ENCODE data around the gene PLCH1.

DNA sequence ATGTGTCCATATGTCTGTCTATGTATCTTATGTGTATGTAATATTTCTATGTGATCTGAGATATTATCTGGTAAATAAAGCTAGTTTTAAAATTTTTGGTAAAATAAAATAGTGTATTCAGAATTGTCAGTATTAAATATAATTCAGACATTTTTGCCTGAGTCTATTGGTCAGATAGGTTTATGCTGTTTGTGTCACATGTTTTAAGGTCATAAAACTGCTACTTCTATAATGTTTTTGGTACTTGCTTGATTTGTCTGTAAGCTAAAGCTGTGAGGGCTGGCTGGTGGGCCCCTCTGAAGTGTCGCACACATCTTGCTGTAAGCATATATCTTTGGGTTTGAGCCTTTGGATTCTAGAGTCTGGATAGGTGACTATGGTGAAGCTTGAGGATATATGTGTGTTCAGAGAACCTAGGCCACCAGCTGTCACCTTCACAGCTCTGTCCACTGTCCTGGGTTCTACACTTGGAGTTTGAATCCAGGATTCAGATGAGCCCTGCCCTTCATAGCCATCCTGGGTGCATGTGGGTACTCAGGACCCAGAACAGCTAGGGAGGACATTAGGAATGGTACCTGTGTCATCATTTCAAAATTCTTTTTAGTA, 379.6 kb downstream of the PLCH1 start:
- no peak for TF ChIP-seq ZNF263 (CRISPR knock-in tag; IDR thresholded peaks at IDR 0.05; ENCODE audit: low read depth)
- TF ChIP-seq, protein P1, sequence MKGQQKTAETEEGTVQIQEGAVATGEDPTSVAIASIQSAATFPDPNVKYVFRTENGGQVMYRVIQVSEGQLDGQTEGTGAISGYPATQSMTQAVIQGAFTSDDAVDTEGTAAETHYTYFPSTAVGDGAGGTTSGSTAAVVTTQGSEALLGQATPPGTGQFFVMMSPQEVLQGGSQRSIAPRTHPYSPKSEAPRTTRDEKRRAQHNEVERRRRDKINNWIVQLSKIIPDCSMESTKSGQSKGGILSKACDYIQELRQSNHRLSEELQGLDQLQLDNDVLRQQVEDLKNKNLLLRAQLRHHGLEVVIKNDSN (CRISPR knock-in tag; IDR thresholded peaks at IDR 0.05): no peak
- TF ChIP-seq, protein P2, sequence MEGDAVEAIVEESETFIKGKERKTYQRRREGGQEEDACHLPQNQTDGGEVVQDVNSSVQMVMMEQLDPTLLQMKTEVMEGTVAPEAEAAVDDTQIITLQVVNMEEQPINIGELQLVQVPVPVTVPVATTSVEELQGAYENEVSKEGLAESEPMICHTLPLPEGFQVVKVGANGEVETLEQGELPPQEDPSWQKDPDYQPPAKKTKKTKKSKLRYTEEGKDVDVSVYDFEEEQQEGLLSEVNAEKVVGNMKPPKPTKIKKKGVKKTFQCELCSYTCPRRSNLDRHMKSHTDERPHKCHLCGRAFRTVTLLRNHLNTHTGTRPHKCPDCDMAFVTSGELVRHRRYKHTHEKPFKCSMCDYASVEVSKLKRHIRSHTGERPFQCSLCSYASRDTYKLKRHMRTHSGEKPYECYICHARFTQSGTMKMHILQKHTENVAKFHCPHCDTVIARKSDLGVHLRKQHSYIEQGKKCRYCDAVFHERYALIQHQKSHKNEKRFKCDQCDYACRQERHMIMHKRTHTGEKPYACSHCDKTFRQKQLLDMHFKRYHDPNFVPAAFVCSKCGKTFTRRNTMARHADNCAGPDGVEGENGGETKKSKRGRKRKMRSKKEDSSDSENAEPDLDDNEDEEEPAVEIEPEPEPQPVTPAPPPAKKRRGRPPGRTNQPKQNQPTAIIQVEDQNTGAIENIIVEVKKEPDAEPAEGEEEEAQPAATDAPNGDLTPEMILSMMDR (IDR thresholded peaks at IDR 0.05): no peak
- TF ChIP-seq NR2C2 (CRISPR knock-in tag; IDR thresholded peaks at IDR 0.05): no peak
- TF ChIP-seq ATF3 (CRISPR knock-in tag; conservative IDR thresholded peaks at IDR 0.05): no peak
- TF ChIP-seq MAX (CRISPR knock-in tag; IDR thresholded peaks at IDR 0.05): no peak
- TF ChIP-seq, protein P3, sequence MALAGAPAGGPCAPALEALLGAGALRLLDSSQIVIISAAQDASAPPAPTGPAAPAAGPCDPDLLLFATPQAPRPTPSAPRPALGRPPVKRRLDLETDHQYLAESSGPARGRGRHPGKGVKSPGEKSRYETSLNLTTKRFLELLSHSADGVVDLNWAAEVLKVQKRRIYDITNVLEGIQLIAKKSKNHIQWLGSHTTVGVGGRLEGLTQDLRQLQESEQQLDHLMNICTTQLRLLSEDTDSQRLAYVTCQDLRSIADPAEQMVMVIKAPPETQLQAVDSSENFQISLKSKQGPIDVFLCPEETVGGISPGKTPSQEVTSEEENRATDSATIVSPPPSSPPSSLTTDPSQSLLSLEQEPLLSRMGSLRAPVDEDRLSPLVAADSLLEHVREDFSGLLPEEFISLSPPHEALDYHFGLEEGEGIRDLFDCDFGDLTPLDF (CRISPR knock-in tag; IDR thresholded peaks at IDR 0.05): no peak
- TF ChIP-seq FOXK1 (CRISPR knock-in tag; IDR thresholded peaks at IDR 0.05): no peak
- TF ChIP-seq HMGXB4 (CRISPR knock-in tag; IDR thresholded peaks at IDR 0.05): no peak
